HG02759 (cell line): ENCODE measurements around the gene SUPT20H.
A peak's percentile ranks its signal among the peaks of the same experiment; 100 is the strongest.

ENCODE experiments used
- ATAC-seq: cut with Tn5 transposase; IDR thresholded peaks from one replicate; pipeline ENCODE4 v1.9.1; 2021; ENCODE audit warnings: mild to moderate bottlenecking, moderate library complexity; ENCODE audit not compliant: unreplicated experiment

SUPT20H gene

GRCh38 chr13:37058910-37059847, at the start of gene SUPT20H:
Gene SUPT20H, minus strand, starts transcription at chr13:37059688. Its CDS starts 8,198 bp downstream, at chr13:37051490.
- peak; percentile 98 for ATAC-seq

- ATAC-seq, result no peak
Observed at GRCh38 chr13:37109051-37109678, 49.7 kb upstream of the SUPT20H start.

GRCh38 chr13:37107868-37108267, 48.4 kb upstream of the SUPT20H start:
- ATAC-seq, result no peak

GRCh38 chr13:37107456-37107855, 48.0 kb upstream of the SUPT20H start:
- ATAC-seq, result no peak

- no peak for ATAC-seq
Observed at GRCh38 chr13:37106642-37107041, 47.2 kb upstream of the SUPT20H start.

GRCh38 chr13:37105251-37105714, 45.8 kb upstream of the SUPT20H start, which contains the start of gene CSNK1A1L:
Gene CSNK1A1L, minus strand, starts transcription at chr13:37105664. Its CDS starts 408 bp downstream, at chr13:37105256.
- no peak for ATAC-seq

- ATAC-seq, result no peak
Observed at GRCh38 chr13:37102896-37103295, 43.4 kb upstream of the SUPT20H start.

- ATAC-seq, result no peak
Observed at GRCh38 chr13:37101201-37101600, 41.7 kb upstream of the SUPT20H start.

- no peak for ATAC-seq
Observed at GRCh38 chr13:37100731-37101130, 41.2 kb upstream of the SUPT20H start.

- no peak for ATAC-seq
Observed at GRCh38 chr13:37097076-37097475, 37.6 kb upstream of the SUPT20H start.

GRCh38 chr13:37094840-37095239, 35.4 kb upstream of the SUPT20H start:
- no peak for ATAC-seq

- no peak for ATAC-seq
Observed at GRCh38 chr13:37094099-37094498, 34.6 kb upstream of the SUPT20H start.

- no peak for ATAC-seq
Observed at GRCh38 chr13:37091835-37092234, 32.3 kb upstream of the SUPT20H start.

- ATAC-seq, result no peak
Observed at GRCh38 chr13:37090912-37091311, 31.4 kb upstream of the SUPT20H start.

- ATAC-seq, result no peak
Observed at GRCh38 chr13:37089495-37089894, 30.0 kb upstream of the SUPT20H start.

GRCh38 chr13:37087486-37087885, 28.0 kb upstream of the SUPT20H start:
- no peak for ATAC-seq

GRCh38 chr13:37085606-37086005, 26.1 kb upstream of the SUPT20H start:
- no peak for ATAC-seq

- no peak for ATAC-seq
Observed at GRCh38 chr13:37076818-37077217, 17.3 kb upstream of the SUPT20H start.

- ATAC-seq, result no peak
Observed at GRCh38 chr13:37075164-37075563, 15.7 kb upstream of the SUPT20H start.

GRCh38 chr13:37074703-37075102, 15.2 kb upstream of the SUPT20H start:
- ATAC-seq, result no peak

GRCh38 chr13:37072024-37072423, 12.5 kb upstream of the SUPT20H start:
- no peak for ATAC-seq

GRCh38 chr13:37070956-37071355, 11.5 kb upstream of the SUPT20H start:
- ATAC-seq, result no peak
